HL-60 (cell line): ENCODE measurements around the gene SUN1.

Source experiments
- DNase-seq, 2 experiments: peaks; one replicate each; pipeline ENCODE4 v3.0.0-alpha.2; 2010 to 2020; ENCODE audit warnings: low read depth in 1 of 2, low spot score in 1 of 2
- H3K27ac ChIP-seq: fragments of 250-450 bp; sonication (Bioruptor Pico); replicated peaks from 2 replicates; pipeline ENCODE4 v1.5.1; 2020; ENCODE audit warnings: mild to moderate bottlenecking, moderate library complexity
- H3K27me3 ChIP-seq: fragments of 250-450 bp; sonication (Bioruptor Pico); 2 replicates; pipeline ENCODE4 v1.5.1; 2021; ENCODE audit warnings: mild to moderate bottlenecking, moderate library complexity; ENCODE audit not compliant: insufficient read depth, poor library complexity, severe bottlenecking
- H3K4me3 ChIP-seq: replicated peaks from 2 replicates; pipeline ENCODE4 v1.5.1; 2011; ENCODE audit warnings: mild to moderate bottlenecking, control low read depth, low read length; ENCODE audit not compliant: insufficient read depth
- CTCF ChIP-seq: IDR thresholded peaks from one replicate; pipeline ENCODE4 v1.5.1; 2011; ENCODE audit warnings: low read length, control low read depth, inconsistent platforms; ENCODE audit not compliant: insufficient read depth
- GABPA ChIP-seq: IDR thresholded peaks from 2 replicates; pipeline ENCODE4 v1.6.1; 2012; ENCODE audit warnings: low read depth
- POLR2AphosphoS5 ChIP-seq: IDR thresholded peaks from 2 replicates; pipeline ENCODE4 v1.6.1; 2012; ENCODE audit warnings: low read depth
- SPI1 ChIP-seq: IDR thresholded peaks from 2 replicates; pipeline ENCODE4 v1.6.1; 2012; ENCODE audit warnings: low read depth, mild to moderate bottlenecking, borderline replicate concordance
- TF ChIP-seq, protein P1 (sequence below): IDR thresholded peaks from 2 replicates; pipeline ENCODE4 v1.6.1; 2012; ENCODE audit warnings: low read depth; ENCODE audit not compliant: insufficient replicate concordance

SUN1 gene

DNA sequence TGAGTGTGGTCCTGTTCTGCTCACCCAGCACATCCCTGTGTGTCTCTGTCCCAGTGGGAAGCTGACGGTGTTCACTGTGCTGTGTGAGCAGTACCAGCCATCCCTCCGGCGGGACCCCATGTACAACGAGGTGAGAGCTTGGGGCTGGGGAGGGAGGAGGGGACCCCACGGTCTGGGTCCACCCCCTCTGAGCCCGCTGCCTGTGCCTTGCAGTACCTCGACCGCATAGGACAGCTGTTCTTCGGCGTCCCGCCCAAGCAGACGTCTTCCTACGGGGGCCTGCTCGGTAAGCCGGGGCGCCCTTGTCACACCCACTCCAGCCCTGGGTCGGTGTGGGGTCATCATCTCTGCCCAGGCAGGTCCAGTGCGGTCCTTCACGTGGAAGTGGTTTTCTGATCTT lies 61.4 kb downstream of the SUN1 start:
- TF ChIP-seq POLR2AphosphoS5 = no peak
- no peak for TF ChIP-seq CTCF
- TF ChIP-seq, protein P1, sequence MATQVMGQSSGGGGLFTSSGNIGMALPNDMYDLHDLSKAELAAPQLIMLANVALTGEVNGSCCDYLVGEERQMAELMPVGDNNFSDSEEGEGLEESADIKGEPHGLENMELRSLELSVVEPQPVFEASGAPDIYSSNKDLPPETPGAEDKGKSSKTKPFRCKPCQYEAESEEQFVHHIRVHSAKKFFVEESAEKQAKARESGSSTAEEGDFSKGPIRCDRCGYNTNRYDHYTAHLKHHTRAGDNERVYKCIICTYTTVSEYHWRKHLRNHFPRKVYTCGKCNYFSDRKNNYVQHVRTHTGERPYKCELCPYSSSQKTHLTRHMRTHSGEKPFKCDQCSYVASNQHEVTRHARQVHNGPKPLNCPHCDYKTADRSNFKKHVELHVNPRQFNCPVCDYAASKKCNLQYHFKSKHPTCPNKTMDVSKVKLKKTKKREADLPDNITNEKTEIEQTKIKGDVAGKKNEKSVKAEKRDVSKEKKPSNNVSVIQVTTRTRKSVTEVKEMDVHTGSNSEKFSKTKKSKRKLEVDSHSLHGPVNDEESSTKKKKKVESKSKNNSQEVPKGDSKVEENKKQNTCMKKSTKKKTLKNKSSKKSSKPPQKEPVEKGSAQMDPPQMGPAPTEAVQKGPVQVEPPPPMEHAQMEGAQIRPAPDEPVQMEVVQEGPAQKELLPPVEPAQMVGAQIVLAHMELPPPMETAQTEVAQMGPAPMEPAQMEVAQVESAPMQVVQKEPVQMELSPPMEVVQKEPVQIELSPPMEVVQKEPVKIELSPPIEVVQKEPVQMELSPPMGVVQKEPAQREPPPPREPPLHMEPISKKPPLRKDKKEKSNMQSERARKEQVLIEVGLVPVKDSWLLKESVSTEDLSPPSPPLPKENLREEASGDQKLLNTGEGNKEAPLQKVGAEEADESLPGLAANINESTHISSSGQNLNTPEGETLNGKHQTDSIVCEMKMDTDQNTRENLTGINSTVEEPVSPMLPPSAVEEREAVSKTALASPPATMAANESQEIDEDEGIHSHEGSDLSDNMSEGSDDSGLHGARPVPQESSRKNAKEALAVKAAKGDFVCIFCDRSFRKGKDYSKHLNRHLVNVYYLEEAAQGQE = no peak
- DNase-seq = no peak
- H3K27me3 ChIP-seq = no peaks in the 10 kb centered on the region
- H3K27ac ChIP-seq = no peak overlapping the region
- H3K4me3 ChIP-seq = no peak overlapping the region

- no peak for DNase-seq
- Histone ChIP-seq H3K4me3 (no peak overlapping the region), H3K27ac (no peak overlapping the region), H3K27me3 (no peaks in the 10 kb centered on the region)
- TF ChIP-seq GABPA (no peak), CTCF (no peak), POLR2AphosphoS5 (no peak), SPI1 (no peak)
- TF ChIP-seq, protein P1 = no peak
These were observed 62.0 kb downstream of the SUN1 start for GRCh38 chr7:894164-894867.

DNA sequence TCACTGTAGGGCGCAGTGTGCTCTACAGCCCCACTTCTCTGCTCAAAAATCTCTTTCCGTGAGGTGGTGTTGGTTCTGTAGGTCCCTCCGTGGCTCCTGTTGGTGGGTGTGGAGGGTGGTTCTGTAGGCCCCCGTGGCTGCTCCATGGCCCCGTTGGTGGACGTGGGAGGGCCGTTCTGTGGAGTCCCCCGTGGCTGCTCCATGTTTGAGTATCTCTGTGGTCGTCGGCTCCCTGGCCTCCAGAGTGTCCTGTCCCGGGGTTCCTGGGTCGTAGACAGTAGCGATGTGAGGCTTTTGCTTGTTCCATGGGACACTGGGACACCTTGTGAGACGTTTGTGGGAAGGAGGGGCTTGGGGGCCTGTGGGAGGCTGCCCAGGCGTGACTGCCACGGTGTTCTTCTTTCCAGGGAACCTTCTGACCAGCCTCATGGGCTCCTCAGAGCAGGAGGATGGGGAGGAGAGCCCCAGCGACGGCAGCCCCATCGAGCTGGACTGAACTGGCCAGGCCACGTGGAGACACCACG lies 62.7 kb downstream of the SUN1 start:
- DNase-seq = no peak
- Histone ChIP-seq H3K4me3 (no peak overlapping the region), H3K27ac (no peak overlapping the region), H3K27me3 (no peaks in the 10 kb centered on the region)
- TF ChIP-seq POLR2AphosphoS5 (0 out of 2 replicates have a peak, but pooled peaks have one; percentile 9), SPI1 (no peak)

DNA sequence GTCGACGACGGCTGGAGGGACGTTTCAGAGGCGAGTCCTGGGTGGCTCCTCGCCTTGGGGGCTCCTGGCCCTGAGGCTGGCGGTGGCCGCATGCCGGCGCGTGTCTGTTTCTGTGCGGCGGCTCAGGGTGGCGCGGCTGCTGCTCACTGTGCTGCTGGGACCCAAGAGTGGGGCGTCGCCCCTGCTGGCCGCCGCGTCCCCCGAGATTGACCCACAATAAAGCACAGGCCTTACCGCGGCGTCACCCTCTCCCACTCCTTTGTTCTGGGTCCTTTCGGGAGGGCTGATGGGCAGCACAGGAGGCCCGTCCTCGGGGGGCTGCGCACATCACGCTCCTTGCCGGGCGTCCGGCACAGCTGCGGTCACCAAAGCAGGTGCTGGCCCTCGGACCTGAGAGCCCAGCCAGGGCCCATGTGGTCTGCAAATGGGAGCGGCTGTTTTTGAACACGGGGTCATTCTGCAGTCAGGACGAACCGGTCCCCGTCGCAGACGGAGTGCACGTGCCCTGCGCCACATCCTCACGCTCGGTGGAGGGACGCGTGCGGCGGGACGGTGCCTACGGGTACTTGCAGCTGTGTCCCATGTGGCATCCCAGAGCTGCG lies 63.3 kb downstream of the SUN1 start:
- Histone ChIP-seq H3K4me3 (no peak overlapping the region), H3K27me3 (no peaks in the 10 kb centered on the region), H3K27ac (no peak overlapping the region)
- peak; percentile 14 for TF ChIP-seq POLR2AphosphoS5
- no peak for TF ChIP-seq CTCF
- DNase-seq = no peak
